ENCODE results near the gene TMEM248. TPM values are rescaled to one million over a fixed set of nuclear protein-coding genes. Genes with fewer than 3 reads are reported as not detected.

TMEM248 gene
- total and polyA plus RNA-seq, 2 of the 13 experiments (the other 11 are each of a cell fraction or from before 2014, with no cell fraction given): 54.3 to 109 TPM

GRCh38 chr7:66921918-66922486 lies 977 bp downstream of the TMEM248 start (continued):
- TF ChIP-seq, protein P1, sequence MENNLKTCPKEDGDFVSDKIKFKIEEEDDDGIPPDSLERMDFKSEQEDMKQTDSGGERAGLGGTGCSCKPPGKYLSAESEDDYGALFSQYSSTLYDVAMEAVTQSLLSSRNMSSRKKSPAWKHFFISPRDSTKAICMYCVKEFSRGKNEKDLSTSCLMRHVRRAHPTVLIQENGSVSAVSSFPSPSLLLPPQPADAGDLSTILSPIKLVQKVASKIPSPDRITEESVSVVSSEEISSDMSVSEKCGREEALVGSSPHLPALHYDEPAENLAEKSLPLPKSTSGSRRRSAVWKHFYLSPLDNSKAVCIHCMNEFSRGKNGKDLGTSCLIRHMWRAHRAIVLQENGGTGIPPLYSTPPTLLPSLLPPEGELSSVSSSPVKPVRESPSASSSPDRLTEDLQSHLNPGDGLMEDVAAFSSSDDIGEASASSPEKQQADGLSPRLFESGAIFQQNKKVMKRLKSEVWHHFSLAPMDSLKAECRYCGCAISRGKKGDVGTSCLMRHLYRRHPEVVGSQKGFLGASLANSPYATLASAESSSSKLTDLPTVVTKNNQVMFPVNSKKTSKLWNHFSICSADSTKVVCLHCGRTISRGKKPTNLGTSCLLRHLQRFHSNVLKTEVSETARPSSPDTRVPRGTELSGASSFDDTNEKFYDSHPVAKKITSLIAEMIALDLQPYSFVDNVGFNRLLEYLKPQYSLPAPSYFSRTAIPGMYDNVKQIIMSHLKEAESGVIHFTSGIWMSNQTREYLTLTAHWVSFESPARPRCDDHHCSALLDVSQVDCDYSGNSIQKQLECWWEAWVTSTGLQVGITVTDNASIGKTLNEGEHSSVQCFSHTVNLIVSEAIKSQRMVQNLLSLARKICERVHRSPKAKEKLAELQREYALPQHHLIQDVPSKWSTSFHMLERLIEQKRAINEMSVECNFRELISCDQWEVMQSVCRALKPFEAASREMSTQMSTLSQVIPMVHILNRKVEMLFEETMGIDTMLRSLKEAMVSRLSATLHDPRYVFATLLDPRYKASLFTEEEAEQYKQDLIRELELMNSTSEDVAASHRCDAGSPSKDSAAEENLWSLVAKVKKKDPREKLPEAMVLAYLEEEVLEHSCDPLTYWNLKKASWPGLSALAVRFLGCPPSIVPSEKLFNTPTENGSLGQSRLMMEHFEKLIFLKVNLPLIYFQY (CRISPR knock-in tag; IDR thresholded peaks at IDR 0.05; ENCODE audit: borderline replicate concordance): no peak
- TF ChIP-seq MYNN (CRISPR knock-in tag; IDR thresholded peaks at IDR 0.05; ENCODE audit: low read depth): no peak
- no peak for TF ChIP-seq PCBP1 (IDR thresholded peaks at IDR 0.05; ENCODE audit: borderline replicate concordance, low read depth, low read length)
- TF ChIP-seq BCL3 (CRISPR knock-in tag; IDR thresholded peaks at IDR 0.05): 0 out of 2 replicates have a peak, but pooled peaks have one; percentile 26
- no peak for TF ChIP-seq ZNF224 (CRISPR knock-in tag; IDR thresholded peaks at IDR 0.05)
- TF ChIP-seq, protein P2, sequence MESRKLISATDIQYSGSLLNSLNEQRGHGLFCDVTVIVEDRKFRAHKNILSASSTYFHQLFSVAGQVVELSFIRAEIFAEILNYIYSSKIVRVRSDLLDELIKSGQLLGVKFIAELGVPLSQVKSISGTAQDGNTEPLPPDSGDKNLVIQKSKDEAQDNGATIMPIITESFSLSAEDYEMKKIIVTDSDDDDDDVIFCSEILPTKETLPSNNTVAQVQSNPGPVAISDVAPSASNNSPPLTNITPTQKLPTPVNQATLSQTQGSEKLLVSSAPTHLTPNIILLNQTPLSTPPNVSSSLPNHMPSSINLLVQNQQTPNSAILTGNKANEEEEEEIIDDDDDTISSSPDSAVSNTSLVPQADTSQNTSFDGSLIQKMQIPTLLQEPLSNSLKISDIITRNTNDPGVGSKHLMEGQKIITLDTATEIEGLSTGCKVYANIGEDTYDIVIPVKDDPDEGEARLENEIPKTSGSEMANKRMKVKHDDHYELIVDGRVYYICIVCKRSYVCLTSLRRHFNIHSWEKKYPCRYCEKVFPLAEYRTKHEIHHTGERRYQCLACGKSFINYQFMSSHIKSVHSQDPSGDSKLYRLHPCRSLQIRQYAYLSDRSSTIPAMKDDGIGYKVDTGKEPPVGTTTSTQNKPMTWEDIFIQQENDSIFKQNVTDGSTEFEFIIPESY (CRISPR knock-in tag; IDR thresholded peaks at IDR 0.05): no peak
- 0 out of 2 replicates have a peak, but pooled peaks have one; percentile 43 for TF ChIP-seq ZFP90 (CRISPR knock-in tag; IDR thresholded peaks at IDR 0.05; ENCODE audit: borderline replicate concordance)
- peak; percentile 33; the same call in 1 of the 2 replicates for TF ChIP-seq ELF1 (CRISPR knock-in tag; IDR thresholded peaks at IDR 0.05)
- peak; percentile 17 for TF ChIP-seq JARID2 (CRISPR knock-in tag; IDR thresholded peaks at IDR 0.05; ENCODE audit: insufficient replicate concordance)
- TF ChIP-seq ZBTB21 (CRISPR knock-in tag; IDR thresholded peaks at IDR 0.05): no peak
- TF ChIP-seq NCOA1 (CRISPR knock-in tag; IDR thresholded peaks at IDR 0.05): no peak
- TF ChIP-seq MYC (CRISPR knock-in tag; IDR thresholded peaks at IDR 0.05; ENCODE audit: borderline replicate concordance): no peak
- peak; percentile 15; the same call in 1 of the 2 replicates for TF ChIP-seq SAP130 (CRISPR knock-in tag; IDR thresholded peaks at IDR 0.05; ENCODE audit: low read depth)
- TF ChIP-seq TBL1XR1 (IDR thresholded peaks at IDR 0.05; ENCODE audit: borderline replicate concordance, low read length, partially characterized antibody): no peak
- TF ChIP-seq ZMYM3 (CRISPR knock-in tag; IDR thresholded peaks at IDR 0.05): no peak
- no peak for TF ChIP-seq SCMH1 (CRISPR knock-in tag; IDR thresholded peaks at IDR 0.05; ENCODE audit: borderline replicate concordance)
- TF ChIP-seq FOXA1 (IDR thresholded peaks at IDR 0.05): no peak
- no peak for TF ChIP-seq FOXA1 (CRISPR knock-in tag; IDR thresholded peaks at IDR 0.05)
- no peak for TF ChIP-seq ZNF7 (CRISPR knock-in tag; IDR thresholded peaks at IDR 0.05)
- TF ChIP-seq MXI1 (IDR thresholded peaks at IDR 0.05; ENCODE audit: borderline replicate concordance, low read depth, low read length): no peak
- no peak for TF ChIP-seq ARID3A (IDR thresholded peaks at IDR 0.05; ENCODE audit: low read depth, low read length)
- no peak for TF ChIP-seq PRPF4 (IDR thresholded peaks at IDR 0.05; ENCODE audit: low read depth, low read length, poor library complexity, severe bottlenecking)
- TF ChIP-seq GATAD1 (CRISPR knock-in tag; IDR thresholded peaks at IDR 0.05): 0 out of 2 replicates have a peak, but pooled peaks have one; percentile 30
